ENCODE data around the gene ZNF35. TPM values are rescaled to one million over a fixed set of nuclear protein-coding genes. Genes with fewer than 3 reads are reported as not detected.
A peak's percentile ranks its signal among the peaks of the same experiment; 100 is the strongest.

ZNF35 gene
- total and polyA plus RNA-seq, 2 experiments from 2014 or later, result 8.9 to 14.7 TPM

- H3K36me3 ChIP-seq, result no peaks in the 10 kb centered on the region
- H3K9me3 ChIP-seq (ENCODE audit: low read depth), result no peaks in the 10 kb centered on the region
- TF ChIP-seq CTCF (IDR thresholded peaks at IDR 0.05; ENCODE audit: low read depth, low read length), result no peak
- no peaks in the 10 kb centered on the region for H3K4me1 ChIP-seq (ENCODE audit: low read depth)
- no peak overlapping the region for H3K27ac ChIP-seq
- no peak for DNase-seq (ENCODE audit: low read depth in 1 of 2, low spot score in 1 of 2)
- no peak overlapping the region for H3K4me3 ChIP-seq
- no peaks in the 10 kb centered on the region for H3K27me3 ChIP-seq
These were observed 25.7 kb downstream of the ZNF35 start for GRCh38 chr3:44674211-44674610.

- H3K27ac ChIP-seq, result no peak overlapping the region
- H3K27me3 ChIP-seq, result no peaks in the 10 kb centered on the region
- TF ChIP-seq CTCF (IDR thresholded peaks at IDR 0.05; ENCODE audit: low read depth, low read length), result no peak
- H3K9me3 ChIP-seq (ENCODE audit: low read depth), result no peaks in the 10 kb centered on the region
- H3K4me1 ChIP-seq (ENCODE audit: low read depth), result no peaks in the 10 kb centered on the region
- H3K4me3 ChIP-seq, result no peak overlapping the region
- no peaks in the 10 kb centered on the region for H3K36me3 ChIP-seq
- no peak for DNase-seq (ENCODE audit: low read depth in 1 of 2, low spot score in 1 of 2)
These were observed 30.1 kb downstream of the ZNF35 start for GRCh38 chr3:44678480-44679116.

- DNase-seq (ENCODE audit: low read depth in 1 of 2, low spot score in 1 of 2), result no peak
- no peaks in the 10 kb centered on the region for H3K36me3 ChIP-seq
- no peak overlapping the region for H3K4me3 ChIP-seq
- H3K4me1 ChIP-seq (ENCODE audit: low read depth), result no peaks in the 10 kb centered on the region
- no peaks in the 10 kb centered on the region for H3K27me3 ChIP-seq
- no peak overlapping the region for H3K27ac ChIP-seq
- H3K9me3 ChIP-seq (ENCODE audit: low read depth), result no peaks in the 10 kb centered on the region
- TF ChIP-seq CTCF (IDR thresholded peaks at IDR 0.05; ENCODE audit: low read depth, low read length), result no peak
These were observed 32.5 kb downstream of the ZNF35 start for GRCh38 chr3:44680921-44681455.

- Histone ChIP-seq H3K4me3 (no peak overlapping the region), H3K27ac (no peak overlapping the region), H3K9me3 (ENCODE audit: low read depth) (no peaks in the 10 kb centered on the region), H3K27me3 (no peaks in the 10 kb centered on the region), H3K36me3 (no peaks in the 10 kb centered on the region), H3K4me1 (ENCODE audit: low read depth) (no peaks in the 10 kb centered on the region)
- no peak for TF ChIP-seq CTCF (IDR thresholded peaks at IDR 0.05; ENCODE audit: low read depth, low read length)
- DNase-seq (ENCODE audit: low read depth in 1 of 2, low spot score in 1 of 2), result peak in 1 of 2 donors; percentile 51
These were observed 33.8 kb downstream of the ZNF35 start for GRCh38 chr3:44682182-44682896.

GRCh38 chr3:44685128-44685800 is 36.7 kb downstream of the ZNF35 start:
- no peak for TF ChIP-seq CTCF (IDR thresholded peaks at IDR 0.05; ENCODE audit: low read depth, low read length)
- Histone ChIP-seq H3K4me1 (ENCODE audit: low read depth) (no peaks in the 10 kb centered on the region), H3K36me3 (no peaks in the 10 kb centered on the region), H3K27ac (no peak overlapping the region), H3K9me3 (ENCODE audit: low read depth) (no peaks in the 10 kb centered on the region), H3K4me3 (peak overlapping the region; percentile 76), H3K27me3 (no peaks in the 10 kb centered on the region)
- DNase-seq (ENCODE audit: low read depth in 1 of 2, low spot score in 1 of 2), result peak; percentile 87 to 92
